Measurements from ENCODE around the gene LRP5. TPM values are rescaled to one million over a fixed set of nuclear protein-coding genes. Genes with fewer than 3 reads are reported as not detected.

Gene LRP5
- total and polyA plus RNA-seq, 9 of the 15 experiments (the other 6 are each of a cell fraction or from before 2014, with no cell fraction given), result 0.48 to 44.2 (median 13.5) TPM

DNA sequence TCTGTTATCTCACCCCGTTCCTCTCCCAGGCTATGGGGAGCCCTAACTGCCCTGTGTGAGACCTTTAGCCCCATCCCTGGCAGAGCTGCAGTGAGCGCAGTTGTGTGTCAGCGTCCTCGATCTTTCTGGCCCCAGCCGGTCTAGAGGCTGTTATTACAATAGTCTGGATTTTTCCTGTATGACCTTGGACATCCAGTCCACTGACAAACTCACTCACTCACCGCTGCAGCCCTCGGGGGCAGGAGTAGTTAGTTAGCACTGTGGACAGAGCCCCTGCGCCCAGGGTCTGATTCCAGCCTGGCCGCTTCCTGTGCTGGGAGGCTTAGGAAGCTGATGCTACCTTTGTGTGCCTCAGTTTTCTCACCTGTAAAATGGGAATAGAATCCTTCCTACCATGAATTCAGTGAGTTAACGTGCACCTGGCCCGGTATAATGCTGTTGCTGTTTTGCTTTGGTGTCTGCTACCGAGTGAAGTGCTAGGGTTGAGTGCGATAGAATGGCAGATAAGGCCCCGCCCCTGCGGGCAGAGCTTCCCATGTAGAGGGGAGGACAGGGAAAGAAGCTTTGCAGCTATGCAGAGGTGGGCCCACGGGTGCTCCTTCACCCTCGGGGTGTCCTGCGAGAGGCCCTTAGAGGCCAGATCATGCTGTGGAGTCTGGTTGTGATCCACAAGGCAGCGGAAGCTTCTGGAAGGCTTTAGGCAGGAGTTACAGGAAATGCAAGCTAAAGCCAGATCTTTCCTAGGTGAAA lies 3.0 kb downstream of the LRP5 start (continued):
- TF ChIP-seq, protein P1, sequence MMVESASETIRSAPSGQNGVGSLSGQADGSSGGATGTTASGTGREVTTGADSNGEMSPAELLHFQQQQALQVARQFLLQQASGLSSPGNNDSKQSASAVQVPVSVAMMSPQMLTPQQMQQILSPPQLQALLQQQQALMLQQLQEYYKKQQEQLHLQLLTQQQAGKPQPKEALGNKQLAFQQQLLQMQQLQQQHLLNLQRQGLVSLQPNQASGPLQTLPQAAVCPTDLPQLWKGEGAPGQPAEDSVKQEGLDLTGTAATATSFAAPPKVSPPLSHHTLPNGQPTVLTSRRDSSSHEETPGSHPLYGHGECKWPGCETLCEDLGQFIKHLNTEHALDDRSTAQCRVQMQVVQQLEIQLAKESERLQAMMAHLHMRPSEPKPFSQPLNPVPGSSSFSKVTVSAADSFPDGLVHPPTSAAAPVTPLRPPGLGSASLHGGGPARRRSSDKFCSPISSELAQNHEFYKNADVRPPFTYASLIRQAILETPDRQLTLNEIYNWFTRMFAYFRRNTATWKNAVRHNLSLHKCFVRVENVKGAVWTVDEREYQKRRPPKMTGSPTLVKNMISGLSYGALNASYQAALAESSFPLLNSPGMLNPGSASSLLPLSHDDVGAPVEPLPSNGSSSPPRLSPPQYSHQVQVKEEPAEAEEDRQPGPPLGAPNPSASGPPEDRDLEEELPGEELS (CRISPR knock-in tag; IDR thresholded peaks at IDR 0.05; ENCODE audit: borderline replicate concordance), result no peak
- TF ChIP-seq, protein P2, sequence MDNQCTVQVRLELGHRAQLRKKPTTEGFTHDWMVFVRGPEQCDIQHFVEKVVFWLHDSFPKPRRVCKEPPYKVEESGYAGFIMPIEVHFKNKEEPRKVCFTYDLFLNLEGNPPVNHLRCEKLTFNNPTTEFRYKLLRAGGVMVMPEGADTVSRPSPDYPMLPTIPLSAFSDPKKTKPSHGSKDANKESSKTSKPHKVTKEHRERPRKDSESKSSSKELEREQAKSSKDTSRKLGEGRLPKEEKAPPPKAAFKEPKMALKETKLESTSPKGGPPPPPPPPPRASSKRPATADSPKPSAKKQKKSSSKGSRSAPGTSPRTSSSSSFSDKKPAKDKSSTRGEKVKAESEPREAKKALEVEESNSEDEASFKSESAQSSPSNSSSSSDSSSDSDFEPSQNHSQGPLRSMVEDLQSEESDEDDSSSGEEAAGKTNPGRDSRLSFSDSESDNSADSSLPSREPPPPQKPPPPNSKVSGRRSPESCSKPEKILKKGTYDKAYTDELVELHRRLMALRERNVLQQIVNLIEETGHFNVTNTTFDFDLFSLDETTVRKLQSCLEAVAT (IDR thresholded peaks at IDR 0.05), result no peak
- TF ChIP-seq, protein P3, sequence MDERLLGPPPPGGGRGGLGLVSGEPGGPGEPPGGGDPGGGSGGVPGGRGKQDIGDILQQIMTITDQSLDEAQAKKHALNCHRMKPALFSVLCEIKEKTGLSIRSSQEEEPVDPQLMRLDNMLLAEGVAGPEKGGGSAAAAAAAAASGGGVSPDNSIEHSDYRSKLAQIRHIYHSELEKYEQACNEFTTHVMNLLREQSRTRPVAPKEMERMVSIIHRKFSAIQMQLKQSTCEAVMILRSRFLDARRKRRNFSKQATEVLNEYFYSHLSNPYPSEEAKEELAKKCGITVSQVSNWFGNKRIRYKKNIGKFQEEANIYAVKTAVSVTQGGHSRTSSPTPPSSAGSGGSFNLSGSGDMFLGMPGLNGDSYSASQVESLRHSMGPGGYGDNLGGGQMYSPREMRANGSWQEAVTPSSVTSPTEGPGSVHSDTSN (CRISPR knock-in tag; IDR thresholded peaks at IDR 0.05; ENCODE audit: low read depth), result no peak
- TF ChIP-seq, protein P3 (tag; conservative IDR thresholded peaks at IDR 0.05; ENCODE audit: low read depth), result no peak
- TF ChIP-seq, protein P4, sequence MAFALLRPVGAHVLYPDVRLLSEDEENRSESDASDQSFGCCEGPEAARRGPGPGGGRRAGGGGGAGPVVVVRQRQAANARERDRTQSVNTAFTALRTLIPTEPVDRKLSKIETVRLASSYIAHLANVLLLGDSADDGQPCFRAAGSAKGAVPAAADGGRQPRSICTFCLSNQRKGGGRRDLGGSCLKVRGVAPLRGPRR (CRISPR knock-in tag; IDR thresholded peaks at IDR 0.05), result no peak
- TF ChIP-seq, protein P5, sequence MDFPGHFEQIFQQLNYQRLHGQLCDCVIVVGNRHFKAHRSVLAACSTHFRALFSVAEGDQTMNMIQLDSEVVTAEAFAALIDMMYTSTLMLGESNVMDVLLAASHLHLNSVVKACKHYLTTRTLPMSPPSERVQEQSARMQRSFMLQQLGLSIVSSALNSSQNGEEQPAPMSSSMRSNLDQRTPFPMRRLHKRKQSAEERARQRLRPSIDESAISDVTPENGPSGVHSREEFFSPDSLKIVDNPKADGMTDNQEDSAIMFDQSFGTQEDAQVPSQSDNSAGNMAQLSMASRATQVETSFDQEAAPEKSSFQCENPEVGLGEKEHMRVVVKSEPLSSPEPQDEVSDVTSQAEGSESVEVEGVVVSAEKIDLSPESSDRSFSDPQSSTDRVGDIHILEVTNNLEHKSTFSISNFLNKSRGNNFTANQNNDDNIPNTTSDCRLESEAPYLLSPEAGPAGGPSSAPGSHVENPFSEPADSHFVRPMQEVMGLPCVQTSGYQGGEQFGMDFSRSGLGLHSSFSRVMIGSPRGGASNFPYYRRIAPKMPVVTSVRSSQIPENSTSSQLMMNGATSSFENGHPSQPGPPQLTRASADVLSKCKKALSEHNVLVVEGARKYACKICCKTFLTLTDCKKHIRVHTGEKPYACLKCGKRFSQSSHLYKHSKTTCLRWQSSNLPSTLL (IDR thresholded peaks at IDR 0.05), result no peak
- TF ChIP-seq GATA2 (CRISPR knock-in tag; IDR thresholded peaks at IDR 0.05), result peak; percentile 54; the same call in 1 of the 2 replicates
- TF ChIP-seq, protein P6, sequence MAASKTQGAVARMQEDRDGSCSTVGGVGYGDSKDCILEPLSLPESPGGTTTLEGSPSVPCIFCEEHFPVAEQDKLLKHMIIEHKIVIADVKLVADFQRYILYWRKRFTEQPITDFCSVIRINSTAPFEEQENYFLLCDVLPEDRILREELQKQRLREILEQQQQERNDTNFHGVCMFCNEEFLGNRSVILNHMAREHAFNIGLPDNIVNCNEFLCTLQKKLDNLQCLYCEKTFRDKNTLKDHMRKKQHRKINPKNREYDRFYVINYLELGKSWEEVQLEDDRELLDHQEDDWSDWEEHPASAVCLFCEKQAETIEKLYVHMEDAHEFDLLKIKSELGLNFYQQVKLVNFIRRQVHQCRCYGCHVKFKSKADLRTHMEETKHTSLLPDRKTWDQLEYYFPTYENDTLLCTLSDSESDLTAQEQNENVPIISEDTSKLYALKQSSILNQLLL (CRISPR knock-in tag; IDR thresholded peaks at IDR 0.05; ENCODE audit: borderline replicate concordance), result no peak
- TF ChIP-seq, protein P7, sequence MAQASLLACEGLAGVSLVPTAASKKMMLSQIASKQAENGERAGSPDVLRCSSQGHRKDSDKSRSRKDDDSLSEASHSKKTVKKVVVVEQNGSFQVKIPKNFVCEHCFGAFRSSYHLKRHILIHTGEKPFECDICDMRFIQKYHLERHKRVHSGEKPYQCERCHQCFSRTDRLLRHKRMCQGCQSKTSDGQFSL (CRISPR knock-in tag; IDR thresholded peaks at IDR 0.05), result no peak
- TF ChIP-seq, protein P7 (tag; IDR thresholded peaks at IDR 0.05), result no peak
- no peak for TF ChIP-seq ZNF76 (CRISPR knock-in tag; IDR thresholded peaks at IDR 0.05; ENCODE audit: borderline replicate concordance)
- TF ChIP-seq NR2F6 (CRISPR knock-in tag; IDR thresholded peaks at IDR 0.05), result no peak
- no peak for TF ChIP-seq NCOA6 (IDR thresholded peaks at IDR 0.05)

Data from K562 (cell line).